ENCODE measurements around the gene BEST3.

- TF ChIP-seq POLR2AphosphoS5 (IDR thresholded peaks at IDR 0.05) (no peak), CTCF (IDR thresholded peaks at IDR 0.05) (no peak)
Observed at GRCh38 chr12:69685810-69686209, 13.3 kb downstream of the BEST3 start.
